ENCODE measurements around the gene BIRC6. TPM values are rescaled to one million over a fixed set of nuclear protein-coding genes. Genes with fewer than 3 reads are reported as not detected.
A peak's percentile ranks its signal among the peaks of the same experiment; 100 is the strongest.
"Not testable (repeated sequence)": the region's sequence is repeated elsewhere in the genome, so short reads cannot be mapped to it uniquely, and the experiment has no call there.

BIRC6 gene
- total and polyA plus RNA-seq, 12 donors: 14.2 to 165 (median 80.7) TPM

DNA sequence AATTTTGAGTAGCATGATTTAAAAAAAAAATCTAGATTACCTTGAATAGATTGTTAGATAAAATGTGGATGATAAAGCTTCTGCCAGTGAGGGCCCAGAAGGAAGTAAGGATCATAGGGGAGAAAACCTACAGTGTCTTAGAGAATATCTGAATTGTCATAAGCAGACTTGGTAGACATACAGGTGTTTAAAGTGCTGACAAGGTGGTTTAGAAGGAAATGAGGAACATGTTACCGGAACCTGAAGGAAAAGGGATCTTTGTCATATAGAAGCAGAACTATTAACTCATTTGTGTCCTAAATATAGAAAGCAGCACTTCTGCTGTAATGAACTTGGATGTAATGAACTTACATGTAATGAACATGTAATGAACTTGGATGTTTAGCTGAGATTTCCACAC is 176.1 kb downstream of the BIRC6 start:
- Histone ChIP-seq H3K4me3 (no peak overlapping the region), H3K9me3 (replicated peaks in 1 of 3) (no peaks in the 10 kb centered on the region), H3K36me3 (replicated peaks in 1 of 2) (peaks cover 0 to 5% of the 10 kb centered on the region in 2 donors), H3K27me3 (no peaks in the 10 kb centered on the region), H3K27ac (no peak overlapping the region), H3K4me1 (replicated peaks in 1 of 2) (peaks cover 0 to 5% of the 10 kb centered on the region in 2 donors)
- WGBS, 4 donors: 72 to 79% (median 78%) methylated on average over 1 of the region's 1 CpG
- no peak for TF ChIP-seq POLR2A (IDR thresholded peaks at IDR 0.05)
- TF ChIP-seq, protein P1, sequence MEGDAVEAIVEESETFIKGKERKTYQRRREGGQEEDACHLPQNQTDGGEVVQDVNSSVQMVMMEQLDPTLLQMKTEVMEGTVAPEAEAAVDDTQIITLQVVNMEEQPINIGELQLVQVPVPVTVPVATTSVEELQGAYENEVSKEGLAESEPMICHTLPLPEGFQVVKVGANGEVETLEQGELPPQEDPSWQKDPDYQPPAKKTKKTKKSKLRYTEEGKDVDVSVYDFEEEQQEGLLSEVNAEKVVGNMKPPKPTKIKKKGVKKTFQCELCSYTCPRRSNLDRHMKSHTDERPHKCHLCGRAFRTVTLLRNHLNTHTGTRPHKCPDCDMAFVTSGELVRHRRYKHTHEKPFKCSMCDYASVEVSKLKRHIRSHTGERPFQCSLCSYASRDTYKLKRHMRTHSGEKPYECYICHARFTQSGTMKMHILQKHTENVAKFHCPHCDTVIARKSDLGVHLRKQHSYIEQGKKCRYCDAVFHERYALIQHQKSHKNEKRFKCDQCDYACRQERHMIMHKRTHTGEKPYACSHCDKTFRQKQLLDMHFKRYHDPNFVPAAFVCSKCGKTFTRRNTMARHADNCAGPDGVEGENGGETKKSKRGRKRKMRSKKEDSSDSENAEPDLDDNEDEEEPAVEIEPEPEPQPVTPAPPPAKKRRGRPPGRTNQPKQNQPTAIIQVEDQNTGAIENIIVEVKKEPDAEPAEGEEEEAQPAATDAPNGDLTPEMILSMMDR (IDR thresholded peaks at IDR 0.05): no peak
- no peak for DNase-seq
- intact Hi-C loops (cut with DNase I): no loop called here

DNA sequence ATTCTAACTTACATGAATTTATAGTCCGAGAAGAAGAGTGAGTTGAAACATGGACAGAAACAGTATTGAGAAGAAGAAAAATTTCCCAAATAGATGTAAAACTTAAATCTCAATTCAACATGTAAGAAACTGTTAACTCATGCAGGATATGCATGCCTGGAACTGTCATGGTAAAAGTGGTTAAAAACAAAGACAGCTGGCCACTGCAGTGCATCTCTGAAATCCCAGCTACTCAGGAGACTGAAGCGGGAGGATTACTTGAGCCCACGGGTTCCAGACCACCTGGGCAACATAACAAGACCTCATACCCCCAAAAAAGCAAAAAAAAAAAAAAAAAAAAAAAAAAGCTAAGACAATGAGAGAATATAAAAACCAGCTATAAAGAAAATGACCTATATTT is 178.0 kb downstream of the BIRC6 start:
- peaks cover 0 to 5% of the 10 kb centered on the region in 2 donors for H3K36me3 ChIP-seq (replicated peaks in 1 of 2)
- no peak for DNase-seq
- H3K4me3 ChIP-seq: no peak overlapping the region
- no peaks in the 10 kb centered on the region for H3K9me3 ChIP-seq (replicated peaks in 1 of 3)
- intact Hi-C loops (cut with DNase I): no loop called here
- H3K27ac ChIP-seq: no peak overlapping the region
- TF ChIP-seq, protein P1 (IDR thresholded peaks at IDR 0.05): no peak
- no peak for TF ChIP-seq POLR2A (IDR thresholded peaks at IDR 0.05)
- 88 to 100% (median 92%) methylated on average over 3 of the region's 3 CpGs for WGBS, 4 donors
- peaks cover 0 to 5% of the 10 kb centered on the region in 2 donors for H3K4me1 ChIP-seq (replicated peaks in 1 of 2)
- H3K27me3 ChIP-seq: no peaks in the 10 kb centered on the region

- H3K4me3 ChIP-seq: no peak overlapping the region
- intact Hi-C loops (cut with DNase I): no loop called here
- no peak overlapping the region for H3K27ac ChIP-seq
- no peaks in the 10 kb centered on the region for H3K4me1 ChIP-seq (replicated peaks in 1 of 2)
- 93 to 98% (median 93%) methylated on average over 2 of the region's 2 CpGs for WGBS, 4 donors
- TF ChIP-seq, protein P1 (IDR thresholded peaks at IDR 0.05): no peak
- TF ChIP-seq POLR2A (IDR thresholded peaks at IDR 0.05): no peak
- H3K9me3 ChIP-seq (replicated peaks in 1 of 3): no peaks in the 10 kb centered on the region
- DNase-seq: no peak
- H3K27me3 ChIP-seq: no peaks in the 10 kb centered on the region
- peaks cover 0 to 6% of the 10 kb centered on the region in 2 donors for H3K36me3 ChIP-seq (replicated peaks in 1 of 2)
Measured at GRCh38 chr2:32538735-32539134, 181.9 kb downstream of the BIRC6 start.

GRCh38 chr2:32552483-32552882 is 195.7 kb downstream of the BIRC6 start:
- intact Hi-C loops (cut with DNase I): loop anchor here in 1 of 2 donors (10.0 kb wide), 1 partner anchor 392 kb away; the partner anchor contains the start of gene LTBP1
- not testable (repeated sequence) for H3K27me3 ChIP-seq; DNase-seq; H3K4me1 ChIP-seq (replicated peaks in 1 of 2); H3K36me3 ChIP-seq (replicated peaks in 1 of 2); H3K27ac ChIP-seq; H3K4me3 ChIP-seq; H3K9me3 ChIP-seq (replicated peaks in 1 of 3)
- 69 to 78% (median 73%) methylated on average over 3 of the region's 3 CpGs for WGBS, 4 donors

DNA sequence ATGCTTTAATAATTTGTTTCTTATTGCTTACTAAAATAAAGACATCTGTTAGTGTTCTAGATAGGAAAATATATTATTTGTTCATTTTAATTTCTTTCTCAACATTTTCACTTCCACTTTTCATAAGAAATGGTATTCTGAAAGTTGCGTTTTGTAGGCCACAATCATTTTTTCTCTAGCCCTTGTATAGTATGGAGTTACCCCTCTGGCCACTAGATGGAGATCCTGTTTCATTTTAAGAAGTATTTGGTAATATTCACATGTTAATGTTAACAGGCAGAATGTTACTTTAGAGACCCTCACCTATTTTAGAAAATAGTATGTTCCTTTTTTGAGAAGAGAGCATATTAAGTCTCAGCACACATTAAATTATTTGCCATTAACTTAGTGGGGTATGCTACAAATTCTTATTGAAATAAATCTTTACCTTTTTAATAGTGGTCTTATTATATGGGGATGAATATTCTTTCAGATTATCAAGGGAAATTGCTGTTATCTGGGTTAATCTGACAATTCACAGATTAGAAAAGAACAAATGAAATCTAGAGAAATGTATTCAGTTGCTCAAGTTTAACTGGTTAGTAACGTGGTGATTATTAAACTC is 197.1 kb downstream of the BIRC6 start:
- Histone ChIP-seq H3K4me1 (replicated peaks in 1 of 2) (no peaks in the 10 kb centered on the region), H3K27me3 (no peaks in the 10 kb centered on the region), H3K27ac (no peak overlapping the region), H3K9me3 (replicated peaks in 1 of 3) (no peaks in the 10 kb centered on the region), H3K4me3 (no peak overlapping the region), H3K36me3 (replicated peaks in 1 of 2) (no peaks in the 10 kb centered on the region)
- 54 to 62% (median 60%) methylated on average over 2 of the region's 2 CpGs for WGBS, 4 donors
- TF ChIP-seq, protein P1 (IDR thresholded peaks at IDR 0.05): peak; percentile 59 to 79 (median 72)
- TF ChIP-seq POLR2A (IDR thresholded peaks at IDR 0.05): no peak
- intact Hi-C loops (cut with DNase I): loop anchor here in 1 of 2 donors (10.0 kb wide), 1 partner anchor 391 kb away; the partner anchor contains the start of gene LTBP1
- DNase-seq: no peak

Data from adrenal gland (tissue), 12 donors.